Activated CD8-positive, alpha-beta T cell treated with anti-CD3 and anti-CD28 coated beads for 36 hours (primary cell): ENCODE measurements around the gene BRAF. TPM values are rescaled to one million over a fixed set of nuclear protein-coding genes. Genes with fewer than 3 reads are reported as not detected.

Experiments used
- ATAC-seq: fragments of 200-7000 bp; cut with Tn5 transposase; one replicate; pipeline ENCODE4 v1.10.0; 2021; ENCODE audit warnings: mild to moderate bottlenecking, moderate library complexity
- CTCF ChIA-PET: fragments of 350-600 bp; sonication (Branson Sonifier 250); formaldehyde crosslinking; loops from one replicate; lab custom pipeline; 2021; ENCODE audit warnings: antibody characterized with exemption; lab: Charles Lee
- POLR2A ChIA-PET: fragments of 350-600 bp; sonication (Branson Sonifier 250); formaldehyde crosslinking; loops from one replicate; lab custom pipeline; 2021; ENCODE audit warnings: antibody characterized with exemption; lab: Charles Lee
- DNase-seq: peaks from one replicate; pipeline ENCODE4 v3.0.0-alpha.2; 2020
- H3K27ac Mint-ChIP-seq: one replicate; pipeline ENCODE4 v1.8.0; 2021; ENCODE audit warnings: mild to moderate bottlenecking, mixed read lengths
- H3K27me3 Mint-ChIP-seq: one replicate; pipeline ENCODE4 v1.8.0; 2021; ENCODE audit warnings: mixed read lengths
- H3K36me3 Mint-ChIP-seq: one replicate; pipeline ENCODE4 v1.8.0; 2021; ENCODE audit warnings: low read depth, mixed read lengths
- H3K4me1 Mint-ChIP-seq: one replicate; pipeline ENCODE4 v1.8.0; 2021; ENCODE audit warnings: low read depth, mixed read lengths
- H3K4me3 Mint-ChIP-seq: one replicate; pipeline ENCODE4 v1.8.0; 2021; ENCODE audit warnings: mild to moderate bottlenecking, moderate library complexity, mixed read lengths
- H3K9me3 Mint-ChIP-seq: one replicate; pipeline ENCODE4 v1.8.0; 2021; ENCODE audit warnings: mixed read lengths
- intact Hi-C: fragments of 100-400 bp; cut with micrococcal nuclease; formaldehyde crosslinking; loops from one replicate; pipeline ENCODE4 v1.10.0; 2022
- total RNA-seq, 2 experiments: library from RNA; stranded (reverse); gene quantifications; one replicate each; pipeline ENCODE4 v1.2.3, GENCODE V29; 2021
- TF ChIP-seq, protein P1 (sequence below): fragments of 200-600 bp; IDR thresholded peaks from one replicate; pipeline ENCODE4 v1.8.0; 2022; ENCODE audit warnings: antibody characterized with exemption, mild to moderate bottlenecking

The BRAF gene
- total RNA-seq, 2 experiments from 2014 or later: 30.0 to 30.6 TPM

DNA sequence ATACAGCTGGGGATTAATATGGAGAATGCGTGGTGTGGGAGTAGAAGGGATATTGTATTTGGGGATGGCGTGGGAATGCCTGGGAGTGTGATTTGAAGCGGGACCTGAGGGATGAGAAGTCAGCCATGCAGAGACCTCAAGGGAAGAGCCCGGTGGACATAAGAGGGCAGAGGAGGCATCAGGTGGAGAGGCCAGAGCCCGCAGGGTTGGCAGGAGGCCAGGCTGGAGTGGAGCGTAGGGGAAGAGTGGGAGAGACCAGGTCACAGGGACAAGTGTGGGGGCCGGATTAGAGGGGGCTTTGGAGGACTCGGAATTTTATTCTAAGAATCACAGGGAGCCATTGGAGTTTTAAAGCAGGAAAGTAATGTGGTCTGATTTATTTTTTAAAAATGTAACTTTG lies 226.3 kb downstream of the BRAF start:
- Mint-ChIP-seq H3K36me3 (peaks cover 21% of the 10 kb centered on the region), H3K4me1 (peaks cover 29% of the 10 kb centered on the region), H3K27me3 (no peaks in the 10 kb centered on the region), H3K4me3 (peak overlapping the region; percentile 94), H3K27ac (peak overlapping the region; percentile 97), H3K9me3 (no peaks in the 10 kb centered on the region)
- DNase-seq (no peak), ATAC-seq (no peak)
- TF ChIP-seq, protein P1, sequence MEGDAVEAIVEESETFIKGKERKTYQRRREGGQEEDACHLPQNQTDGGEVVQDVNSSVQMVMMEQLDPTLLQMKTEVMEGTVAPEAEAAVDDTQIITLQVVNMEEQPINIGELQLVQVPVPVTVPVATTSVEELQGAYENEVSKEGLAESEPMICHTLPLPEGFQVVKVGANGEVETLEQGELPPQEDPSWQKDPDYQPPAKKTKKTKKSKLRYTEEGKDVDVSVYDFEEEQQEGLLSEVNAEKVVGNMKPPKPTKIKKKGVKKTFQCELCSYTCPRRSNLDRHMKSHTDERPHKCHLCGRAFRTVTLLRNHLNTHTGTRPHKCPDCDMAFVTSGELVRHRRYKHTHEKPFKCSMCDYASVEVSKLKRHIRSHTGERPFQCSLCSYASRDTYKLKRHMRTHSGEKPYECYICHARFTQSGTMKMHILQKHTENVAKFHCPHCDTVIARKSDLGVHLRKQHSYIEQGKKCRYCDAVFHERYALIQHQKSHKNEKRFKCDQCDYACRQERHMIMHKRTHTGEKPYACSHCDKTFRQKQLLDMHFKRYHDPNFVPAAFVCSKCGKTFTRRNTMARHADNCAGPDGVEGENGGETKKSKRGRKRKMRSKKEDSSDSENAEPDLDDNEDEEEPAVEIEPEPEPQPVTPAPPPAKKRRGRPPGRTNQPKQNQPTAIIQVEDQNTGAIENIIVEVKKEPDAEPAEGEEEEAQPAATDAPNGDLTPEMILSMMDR: no peak
- ChIA-PET POLR2A (interaction anchor here (1.5 kb wide), 1 partner anchor 315 kb away, joined by 5 read pairs; no protein-coding TSS in a partner anchor), CTCF (interaction anchor here (0.7 to 1.3 kb wide), 3 partner anchors 19 to 314 kb away, joined by 3 to 6 read pairs (median 3); no protein-coding TSS in a partner anchor)
- intact Hi-C loops: no loop called here

DNA sequence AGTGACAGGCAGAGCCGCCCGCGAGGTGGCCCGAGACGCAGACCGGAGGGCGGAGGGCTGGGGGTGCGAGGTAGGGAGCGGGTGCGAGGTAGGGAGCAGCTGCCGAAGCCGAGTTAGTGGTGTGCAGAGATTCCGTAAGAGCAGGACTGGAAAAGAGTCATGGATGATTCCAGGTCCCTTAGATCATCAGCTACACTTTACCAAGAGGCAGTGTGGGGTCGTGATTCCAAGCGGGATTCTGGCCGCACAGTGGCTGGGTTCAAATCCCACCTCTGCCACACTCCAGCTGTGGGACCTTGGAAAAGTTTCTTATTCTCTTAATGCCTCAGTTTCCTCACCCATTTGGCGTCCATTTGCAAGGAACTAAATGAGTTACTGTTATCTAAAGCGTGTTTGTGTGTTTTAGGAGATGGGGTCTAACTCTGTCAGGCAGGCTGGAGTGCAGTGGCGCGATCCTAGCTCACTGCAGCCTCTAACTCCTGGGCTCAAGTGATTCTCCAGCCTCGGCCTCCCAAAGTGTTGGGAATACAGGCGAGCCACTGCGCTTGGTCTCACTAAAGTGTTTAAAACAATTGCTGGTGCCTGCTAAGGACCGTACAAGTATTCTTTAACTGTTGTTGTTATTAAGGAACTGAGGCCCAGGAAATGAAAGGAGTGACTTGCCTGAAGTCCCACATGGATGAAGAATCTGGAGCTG lies 227.1 kb downstream of the BRAF start:
- no peaks in the 10 kb centered on the region for H3K9me3 Mint-ChIP-seq
- DNase-seq: no peak
- TF ChIP-seq, protein P1: no peak
- H3K4me1 Mint-ChIP-seq: peaks cover 30% of the 10 kb centered on the region
- H3K27ac Mint-ChIP-seq: peak overlapping the region; percentile 97
- no peak for ATAC-seq
- H3K27me3 Mint-ChIP-seq: no peaks in the 10 kb centered on the region
- intact Hi-C loops: no loop called here
- peak overlapping the region; percentile 94 for H3K4me3 Mint-ChIP-seq
- H3K36me3 Mint-ChIP-seq: peaks cover 17% of the 10 kb centered on the region
- ChIA-PET POLR2A (interaction anchor here (1.5 to 2.3 kb wide), 2 partner anchors 24 to 316 kb away, joined by 5 to 14 read pairs; partner anchors contain the start of gene ADCK2), CTCF (interaction anchor here (1.2 to 1.3 kb wide), 2 partner anchors 26 to 315 kb away, joined by 3 to 6 read pairs; no protein-coding TSS in a partner anchor)

DNA sequence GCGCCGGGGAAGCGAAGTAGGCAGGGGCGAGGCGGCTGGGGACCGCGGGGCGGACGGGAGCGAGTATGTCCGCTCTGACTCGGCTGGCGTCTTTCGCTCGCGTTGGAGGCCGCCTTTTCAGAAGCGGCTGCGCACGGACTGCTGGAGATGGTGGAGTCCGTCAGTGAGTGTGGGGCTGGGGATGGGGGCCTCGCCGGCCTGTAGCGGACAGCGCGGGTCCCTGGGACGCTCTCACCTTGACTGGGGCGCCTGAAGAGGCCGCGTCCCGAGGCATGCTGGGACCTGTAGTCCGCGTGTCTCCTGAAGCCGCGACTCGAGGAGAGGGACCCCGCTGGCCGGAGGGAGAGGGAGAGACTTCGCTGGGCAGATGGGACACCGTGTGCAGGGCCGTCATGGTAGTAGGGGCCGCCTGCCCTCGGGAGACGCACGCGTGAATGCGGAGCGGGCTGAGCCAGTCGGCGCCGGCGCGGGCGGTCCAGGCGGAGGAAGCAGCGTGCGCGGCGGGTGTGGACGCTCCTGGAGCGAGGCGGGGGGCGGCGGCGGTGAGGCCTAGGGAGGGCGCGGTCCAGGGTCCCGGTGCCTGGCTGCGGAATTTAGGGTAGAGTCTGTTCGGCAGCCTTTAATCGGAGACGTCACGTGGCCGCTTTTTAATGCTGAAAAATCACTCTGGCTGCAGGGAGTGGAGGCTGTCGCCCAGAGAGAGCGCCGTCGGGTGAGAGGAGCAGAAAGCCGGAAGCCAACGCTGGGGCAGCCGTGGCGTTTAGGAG lies 227.9 kb downstream of the BRAF start, which contains the start of gene NDUFB2:
Gene NDUFB2 (plus strand): TSS at position 29 of the 767 bp plus-strand sequence. CDS start 37 bp downstream, at position 66.
- intact Hi-C loops: no loop called here
- Mint-ChIP-seq H3K4me3 (peak within 1 kb of the TSS; percentile 94), H3K27me3 (no peaks in the 10 kb centered on the region), H3K27ac (peak within 1 kb of the TSS; percentile 97), H3K36me3 (peaks cover 20% of the 10 kb centered on the region), H3K9me3 (no peaks in the 10 kb centered on the region), H3K4me1 (peaks cover 29% of the 10 kb centered on the region)
- ChIA-PET POLR2A (interaction anchor here (0.9 to 2.3 kb wide), 4 partner anchors 9 to 317 kb away, joined by 3 to 14 read pairs (median 4); partner anchors contain the start of gene ADCK2), CTCF (interaction anchor here (1.2 to 1.5 kb wide), 3 partner anchors 27 to 316 kb away, joined by 3 to 6 read pairs (median 3); no protein-coding TSS in a partner anchor)
- ATAC-seq (peak; percentile 89), DNase-seq (peak; percentile 79)
- TF ChIP-seq, protein P1: no peak

DNA sequence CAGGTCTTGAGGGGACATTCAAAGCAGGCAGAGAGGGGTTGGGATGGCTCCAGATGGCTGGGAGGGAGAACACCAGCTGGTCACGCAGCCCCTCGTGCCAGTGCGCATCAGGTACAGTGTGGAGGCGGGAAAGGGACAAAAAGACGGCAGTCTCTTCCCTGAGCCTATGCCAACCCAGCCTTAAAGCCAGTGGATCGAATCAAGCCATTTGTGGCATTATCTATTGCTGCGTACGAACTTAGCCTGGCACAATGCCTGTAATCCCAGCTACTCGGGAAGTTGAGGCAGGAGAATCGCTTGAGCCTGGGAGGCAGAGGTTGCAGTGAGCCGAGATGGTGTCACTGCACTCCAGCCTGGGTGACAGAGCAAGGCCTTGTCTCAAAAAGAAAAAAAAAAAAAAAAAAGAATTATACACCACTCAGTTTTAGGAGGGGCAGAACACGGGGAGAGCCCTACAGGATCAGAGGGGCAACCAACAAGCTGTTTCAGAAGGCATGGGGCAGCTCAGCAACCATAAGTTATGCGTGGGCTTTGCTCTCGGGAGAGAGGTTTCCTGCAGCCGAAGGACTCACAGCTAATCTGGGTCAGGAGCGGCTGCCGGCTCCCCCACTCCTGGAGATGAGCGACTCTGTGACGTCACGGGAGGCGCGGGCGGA lies 228.6 kb downstream of the BRAF start:
- Mint-ChIP-seq H3K4me3 (peak overlapping the region; percentile 94), H3K36me3 (peaks cover 25% of the 10 kb centered on the region), H3K27ac (peak overlapping the region; percentile 97), H3K27me3 (no peaks in the 10 kb centered on the region), H3K9me3 (no peaks in the 10 kb centered on the region), H3K4me1 (peaks cover 29% of the 10 kb centered on the region)
- POLR2A ChIA-PET: interaction anchor here (0.9 to 2.3 kb wide), 3 partner anchors 9 to 27 kb away, joined by 3 to 14 read pairs (median 4); partner anchors contain the start of gene ADCK2
- ATAC-seq (no peak), DNase-seq (peak; percentile 97)
- CTCF ChIA-PET: interaction anchor here (1.1 to 1.5 kb wide), 2 partner anchors 30 to 42 kb away, joined by 3 read pairs; no protein-coding TSS in a partner anchor
- TF ChIP-seq, protein P1: no peak
- intact Hi-C loops: no loop called here
